B cell (primary cell): ENCODE results near the gene BCDIN3D. TPM values are rescaled to one million over a fixed set of nuclear protein-coding genes. Genes with fewer than 3 reads are reported as not detected.

Experiments
- ATAC-seq: fragments of 200-7000 bp; cut with Tn5 transposase; one replicate; pipeline ENCODE4 v1.10.0; 2021; ENCODE audit warnings: low read depth, mild to moderate bottlenecking, moderate number of reproducible peaks, moderate library complexity
- CTCF ChIA-PET: fragments of 350-600 bp; sonication (Branson Sonifier 250); formaldehyde crosslinking; loops from one replicate; lab custom pipeline; 2021; ENCODE audit warnings: antibody characterized with exemption, inconsistent platforms; lab: Charles Lee
- POLR2A ChIA-PET: fragments of 350-600 bp; sonication (Branson Sonifier 250); formaldehyde crosslinking; loops from one replicate; lab custom pipeline; 2021; ENCODE audit warnings: antibody characterized with exemption; lab: Charles Lee
- DNase-seq: peaks from one replicate; pipeline ENCODE4 v3.0.0; 2013
- H2AFZ ChIP-seq: 2 replicates; pipeline ENCODE4 v1.6.1; 2012; ENCODE audit warnings: mild to moderate bottlenecking, low read depth, low read length; ENCODE audit not compliant: insufficient read depth, poor library complexity, severe bottlenecking
- H3K27ac ChIP-seq, 2 donors: 1 replicate in 1 of 2; 2 replicates in 1 of 2; pipeline ENCODE4 v1.5.1; 2012 to 2013; ENCODE audit warnings: low read length in 2 of 2, mild to moderate bottlenecking in 2 of 2, moderate library complexity in 1 of 2
- H3K27me3 ChIP-seq, 4 experiments: fragments of 200-600 bp in 1 of 4; sonication (generic) in 1 of 4; replicated peaks in 1 of 4; 1 replicate in 2 of 4; 2 replicates in 2 of 4; pipeline versions ENCODE4 v1.6.1 to v1.7.0; 2013 to 2016; ENCODE audit warnings: low read length in 3 of 4, mild to moderate bottlenecking in 2 of 4, mixed read lengths in 1 of 4, moderate library complexity in 1 of 4; ENCODE audit not compliant: insufficient read depth in 4 of 4, control insufficient read depth in 3 of 4; ENCODE audit errors: control extremely low read depth in 1 of 4
- H3K36me3 ChIP-seq, 2 experiments: replicated peaks in 1 of 2; 1 replicate in 1 of 2; 2 replicates in 1 of 2; pipeline versions ENCODE4 v1.6.1 to v1.7.1; 2013; ENCODE audit warnings: low read length in 1 of 2; ENCODE audit not compliant: insufficient read depth in 2 of 2, control insufficient read depth in 1 of 2; ENCODE audit errors: control extremely low read depth in 1 of 2, extremely low read depth in 1 of 2
- H3K4me1 ChIP-seq, 2 donors: fragments of 200-600 bp in 1 of 2; sonication (generic) in 1 of 2; 1 replicate in 1 of 2; 2 replicates in 1 of 2; pipeline versions ENCODE4 v1.5.1 to v1.6.1; 2013 to 2017; ENCODE audit warnings: low read length in 2 of 2; ENCODE audit not compliant: control insufficient read depth in 2 of 2, insufficient read depth in 2 of 2
- H3K4me2 ChIP-seq: replicated peaks from 2 replicates; pipeline ENCODE3; 2012; ENCODE audit warnings: mild to moderate bottlenecking, low read depth, low read length; ENCODE audit not compliant: poor library complexity, severe bottlenecking
- H3K4me3 ChIP-seq, 5 experiments: fragments of 200-600 bp in 1 of 5; sonication (generic) in 1 of 5; 1 replicate in 3 of 5; 2 replicates in 2 of 5; pipeline versions ENCODE4 v1.5.1 to v1.7.0; 2011 to 2016; ENCODE audit warnings: low read length in 4 of 5, mild to moderate bottlenecking in 4 of 5, low read depth in 2 of 5, control low read depth in 1 of 5, moderate library complexity in 1 of 5; ENCODE audit not compliant: insufficient read depth in 1 of 5; ENCODE audit errors: control extremely low read depth in 1 of 5, extremely low read depth in 1 of 5
- H3K79me2 ChIP-seq: fragments of 200-600 bp; sonication (generic); one replicate; pipeline ENCODE4 v1.6.0; 2016; ENCODE audit warnings: low read length; ENCODE audit not compliant: control insufficient read depth, insufficient read depth
- H3K9ac ChIP-seq: fragments of 200-600 bp; sonication (generic); 2 replicates; pipeline ENCODE4 v1.6.1; 2017; ENCODE audit warnings: mild to moderate bottlenecking, low read length, moderate library complexity
- H3K9me3 ChIP-seq, 3 donors: one replicate each; pipeline versions ENCODE4 v1.6.1 to v1.7.1; 2013; ENCODE audit warnings: low read length in 2 of 3; ENCODE audit not compliant: control insufficient read depth in 2 of 3, insufficient read depth in 1 of 3; ENCODE audit errors: control extremely low read depth in 1 of 3
- H4K20me1 ChIP-seq: 2 replicates; pipeline ENCODE4 v1.6.0; 2012; ENCODE audit warnings: mild to moderate bottlenecking, low read length; ENCODE audit not compliant: insufficient read depth, control insufficient read depth, poor library complexity, severe bottlenecking
- H3K27ac Mint-ChIP-seq: one replicate; pipeline ENCODE4 v1.8.0; 2021; ENCODE audit warnings: mixed read lengths
- H3K27me3 Mint-ChIP-seq: one replicate; pipeline ENCODE4 v1.8.0; 2021; ENCODE audit warnings: mixed read lengths
- H3K4me1 Mint-ChIP-seq: one replicate; pipeline ENCODE4 v1.8.0; 2021; ENCODE audit warnings: mixed read lengths
- H3K4me3 Mint-ChIP-seq: one replicate; pipeline ENCODE4 v1.8.0; 2021; ENCODE audit warnings: mixed read lengths
- H3K9me3 Mint-ChIP-seq: one replicate; pipeline ENCODE4 v1.8.0; 2022; ENCODE audit warnings: mixed read lengths; ENCODE audit not compliant: insufficient read depth
- CTCF ChIP-seq: fragments of 200-600 bp; IDR thresholded peaks from one replicate; pipeline ENCODE4 v1.8.0; 2022; ENCODE audit warnings: antibody characterized with exemption, mild to moderate bottlenecking
- EZH2 ChIP-seq: IDR thresholded peaks from 2 replicates; pipeline ENCODE4 v1.6.1; 2012; ENCODE audit warnings: borderline replicate concordance, low read depth, mild to moderate bottlenecking, moderate library complexity, low read length; ENCODE audit not compliant: insufficient read depth, poor library complexity, severe bottlenecking
- WGBS: methylation state at CpG from one replicate; pipeline ENCODE4 v1.1.5; 2013; ENCODE audit warnings: missing lambda C conversion rate; ENCODE audit not compliant: insufficient coverage; 5-methylcytosine and 5-hydroxymethylcytosine counted together
- intact Hi-C: fragments of 100-400 bp; cut with micrococcal nuclease; formaldehyde crosslinking; loops from one replicate; pipeline ENCODE4 v1.10.0; 2022
- polyA minus RNA-seq: library from RNA; depleted of rRNA, polyadenylated mRNA; stranded (reverse); fragments of >200 nt; gene quantifications from 2 replicates; pipeline ENCODE4 v1.2.3, GENCODE V29; 2012
- polyA plus RNA-seq: library from polyadenylated mRNA; depleted of rRNA; stranded (reverse); fragments of >200 nt; gene quantifications from 2 replicates; pipeline ENCODE4 v1.2.3, GENCODE V29; 2012
- total RNA-seq, 2 donors: library from RNA; stranded (reverse); fragments of 120-200 nt in 1 of 2; gene quantifications; 1 replicate in 1 of 2; 2 replicates in 1 of 2; pipeline versions ENCODE4 v1.2.3 to v1.2.4, GENCODE V29; 2013 to 2022

Gene BCDIN3D
- total RNA-seq (14.7 and 17.4 TPM in 2 replicates), polyA plus RNA-seq (1.3 and 2.0 TPM in 2 replicates), polyA minus RNA-seq (3.1 and 3.9 TPM in 2 replicates)
- total RNA-seq (2013): 9.4 TPM

- Mint-ChIP-seq H3K27me3 (no peaks in the 10 kb centered on the region), H3K4me3 (peak within 1 kb of the TSS; percentile 94), H3K4me1 (peaks cover 29% of the 10 kb centered on the region), H3K27ac (peak within 1 kb of the TSS; percentile 96), H3K9me3 (no peaks in the 10 kb centered on the region)
- ATAC-seq (peak; percentile 93), DNase-seq (peak; percentile 93)
- no peaks in the 10 kb centered on the region for H3K9me3 ChIP-seq
- peak within 1 kb of the TSS; percentile 89 for H3K4me2 ChIP-seq
- peak within 1 kb of the TSS; percentile 78 to 80 for H3K27ac ChIP-seq
- H3K4me1 ChIP-seq: peaks cover 12 to 28% of the 10 kb centered on the region in 2 donors
- under 1% methylated on average over 50 of the region's 55 CpGs for WGBS
- H3K79me2 ChIP-seq: peaks cover 3% of the 10 kb centered on the region
- H3K4me3 ChIP-seq: peak within 1 kb of the TSS; percentile 70 to 99 (median 97)
- ChIA-PET POLR2A (interaction anchor here (0.7 to 1.9 kb wide), 3 partner anchors 8 to 101 kb away, joined by 7 to 16 read pairs (median 11); partner anchors contain the start of genes NCKAP5L and TMBIM6), CTCF (interaction anchor here (1.0 to 1.8 kb wide), 6 partner anchors 14 to 454 kb away, joined by 3 to 7 read pairs (median 6); partner anchors contain the start of genes NCKAP5L and TMBIM6)
- no peaks in the 10 kb centered on the region for H4K20me1 ChIP-seq
- TF ChIP-seq EZH2 (no peak), CTCF (no peak)
- H3K9ac ChIP-seq: peak within 1 kb of the TSS; percentile 93
- peak within 1 kb of the TSS; percentile 96 for H2AFZ ChIP-seq
- H3K27me3 ChIP-seq: no peaks in the 10 kb centered on the region
- peaks cover 0 to 6% of the 10 kb centered on the region in 2 experiments for H3K36me3 ChIP-seq
- intact Hi-C loops: loop anchor here (1.0 to 10.0 kb wide), 8 partner anchors 14 to 498 kb away; partner anchors contain the start of genes CERS5, DNAJC22, NCKAP5L and PRPF40B
Measured at GRCh38 chr12:49842519-49843352, at the start of gene BCDIN3D. BCDIN3D (minus strand) TSS chr12:49843106; CDS start chr12:49843087, 19 bp downstream.
